Neural progenitor cell (in vitro differentiated cells): ENCODE results near the gene WNT2.

Source experiments
- EZH2 ChIP-seq: fragments of 200-600 bp; sonication (generic); IDR thresholded peaks from 2 replicates; pipeline ENCODE4 v1.6.1; 2017; ENCODE audit warnings: antibody characterized with exemption, mild to moderate bottlenecking, moderate library complexity
- TF ChIP-seq, protein P1 (sequence below): fragments of 200-600 bp; sonication (generic); IDR thresholded peaks from 2 replicates; pipeline ENCODE4 v1.5.1; 2017; ENCODE audit warnings: antibody characterized with exemption, mild to moderate bottlenecking

DNA sequence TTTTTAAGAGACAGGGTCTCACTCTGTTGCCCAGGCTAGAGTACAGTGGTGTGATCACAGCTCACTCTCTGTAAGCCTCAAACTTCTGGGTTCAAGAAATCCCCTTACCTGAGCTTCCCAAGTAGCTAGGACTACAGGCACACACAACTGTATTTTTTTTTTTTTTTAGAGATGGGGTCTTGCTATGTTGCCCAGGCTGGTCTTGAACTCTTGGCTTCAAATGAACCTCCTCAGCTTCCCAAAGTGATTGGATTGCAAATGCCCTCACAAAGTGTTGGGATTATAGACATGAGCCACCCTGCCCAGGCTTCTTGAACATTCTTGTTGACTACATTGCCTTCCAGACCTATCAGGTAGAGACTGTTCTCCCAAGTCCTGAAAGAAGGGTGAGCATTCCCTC lies 72.6 kb downstream of the WNT2 start:
- no peak for TF ChIP-seq EZH2
- TF ChIP-seq, protein P1, sequence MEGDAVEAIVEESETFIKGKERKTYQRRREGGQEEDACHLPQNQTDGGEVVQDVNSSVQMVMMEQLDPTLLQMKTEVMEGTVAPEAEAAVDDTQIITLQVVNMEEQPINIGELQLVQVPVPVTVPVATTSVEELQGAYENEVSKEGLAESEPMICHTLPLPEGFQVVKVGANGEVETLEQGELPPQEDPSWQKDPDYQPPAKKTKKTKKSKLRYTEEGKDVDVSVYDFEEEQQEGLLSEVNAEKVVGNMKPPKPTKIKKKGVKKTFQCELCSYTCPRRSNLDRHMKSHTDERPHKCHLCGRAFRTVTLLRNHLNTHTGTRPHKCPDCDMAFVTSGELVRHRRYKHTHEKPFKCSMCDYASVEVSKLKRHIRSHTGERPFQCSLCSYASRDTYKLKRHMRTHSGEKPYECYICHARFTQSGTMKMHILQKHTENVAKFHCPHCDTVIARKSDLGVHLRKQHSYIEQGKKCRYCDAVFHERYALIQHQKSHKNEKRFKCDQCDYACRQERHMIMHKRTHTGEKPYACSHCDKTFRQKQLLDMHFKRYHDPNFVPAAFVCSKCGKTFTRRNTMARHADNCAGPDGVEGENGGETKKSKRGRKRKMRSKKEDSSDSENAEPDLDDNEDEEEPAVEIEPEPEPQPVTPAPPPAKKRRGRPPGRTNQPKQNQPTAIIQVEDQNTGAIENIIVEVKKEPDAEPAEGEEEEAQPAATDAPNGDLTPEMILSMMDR = no peak
